GM10248 (cell line): ENCODE results near the gene FLT1.

ENCODE experiments used
- CTCF ChIA-PET: fragments of 300-600 bp; sonication (Branson Sonifier 250); formaldehyde crosslinking; extraction: SDS; loops from one replicate; lab custom pipeline; 2021; ENCODE audit warnings: antibody characterized with exemption; lab: Yijun Ruan, JAX
- POLR2A ChIA-PET: fragments of 350-650 bp; sonication (Branson Sonifier 250); formaldehyde crosslinking; extraction: SDS; loops from one replicate; lab custom pipeline; 2020; ENCODE audit warnings: antibody characterized with exemption; lab: Yijun Ruan, JAX
- DNase-seq: peaks from one replicate; pipeline ENCODE4 v3.0.0; 2012; ENCODE audit errors: extremely low spot score
- TF ChIP-seq, protein P1 (sequence below): IDR thresholded peaks from 2 replicates; pipeline ENCODE4 v1.5.1; 2012; ENCODE audit warnings: mild to moderate bottlenecking, low read depth; ENCODE audit errors: extremely low read depth, missing control alignments, control extremely low read depth

Gene FLT1

DNA sequence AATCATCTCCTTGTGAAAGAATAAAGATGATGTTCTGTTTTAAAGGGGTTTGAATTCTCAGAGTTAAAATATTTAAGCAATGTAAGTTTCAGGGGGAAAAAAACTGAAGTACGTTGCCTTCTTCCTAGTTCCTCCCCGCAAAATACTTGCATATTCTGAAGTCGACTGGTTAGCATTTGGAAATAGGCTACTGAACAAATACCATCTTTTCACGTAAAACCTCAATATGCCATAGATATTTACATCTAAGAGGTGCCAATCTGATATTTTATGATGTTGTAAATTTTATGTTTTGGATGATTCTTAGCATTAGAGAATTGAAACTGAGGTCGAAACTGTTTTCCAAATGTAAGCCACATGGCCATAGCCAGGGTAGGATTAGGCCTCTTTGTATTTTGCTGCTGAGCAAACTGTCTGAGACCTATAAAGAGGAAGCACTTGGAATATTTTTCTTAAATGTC is 138.3 kb downstream of the FLT1 start:
- ChIA-PET POLR2A (no interaction called here), CTCF (no interaction called here)
- no peak for DNase-seq
- TF ChIP-seq, protein P1, sequence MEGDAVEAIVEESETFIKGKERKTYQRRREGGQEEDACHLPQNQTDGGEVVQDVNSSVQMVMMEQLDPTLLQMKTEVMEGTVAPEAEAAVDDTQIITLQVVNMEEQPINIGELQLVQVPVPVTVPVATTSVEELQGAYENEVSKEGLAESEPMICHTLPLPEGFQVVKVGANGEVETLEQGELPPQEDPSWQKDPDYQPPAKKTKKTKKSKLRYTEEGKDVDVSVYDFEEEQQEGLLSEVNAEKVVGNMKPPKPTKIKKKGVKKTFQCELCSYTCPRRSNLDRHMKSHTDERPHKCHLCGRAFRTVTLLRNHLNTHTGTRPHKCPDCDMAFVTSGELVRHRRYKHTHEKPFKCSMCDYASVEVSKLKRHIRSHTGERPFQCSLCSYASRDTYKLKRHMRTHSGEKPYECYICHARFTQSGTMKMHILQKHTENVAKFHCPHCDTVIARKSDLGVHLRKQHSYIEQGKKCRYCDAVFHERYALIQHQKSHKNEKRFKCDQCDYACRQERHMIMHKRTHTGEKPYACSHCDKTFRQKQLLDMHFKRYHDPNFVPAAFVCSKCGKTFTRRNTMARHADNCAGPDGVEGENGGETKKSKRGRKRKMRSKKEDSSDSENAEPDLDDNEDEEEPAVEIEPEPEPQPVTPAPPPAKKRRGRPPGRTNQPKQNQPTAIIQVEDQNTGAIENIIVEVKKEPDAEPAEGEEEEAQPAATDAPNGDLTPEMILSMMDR, result no peak

DNA sequence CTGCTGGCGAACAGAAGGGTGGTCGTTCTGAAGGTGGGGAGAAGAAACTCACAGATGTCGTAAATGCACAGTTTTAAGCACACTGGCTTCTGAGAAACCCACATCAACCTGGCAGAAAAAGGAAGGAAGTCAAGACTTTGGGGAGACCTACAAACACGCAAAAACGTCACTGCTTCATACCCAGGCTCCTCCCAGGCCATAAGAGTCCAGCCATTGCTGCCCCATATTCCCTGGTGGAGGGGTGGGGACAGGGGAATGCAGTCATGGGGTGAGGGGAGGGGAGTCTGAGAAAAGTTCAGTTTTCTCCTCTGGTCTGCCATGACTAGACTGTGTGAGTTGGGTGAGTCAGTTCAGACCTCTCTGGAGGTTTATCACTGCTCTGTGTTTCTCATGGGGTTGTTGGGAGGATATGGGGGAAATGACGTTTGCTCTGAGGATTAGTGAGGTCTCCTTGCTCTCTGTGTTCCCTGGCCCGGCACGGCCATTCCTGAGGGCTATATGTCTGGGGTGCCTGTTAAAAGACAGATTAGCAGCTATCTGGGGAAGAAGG is 139.0 kb downstream of the FLT1 start:
- no peak for DNase-seq
- ChIA-PET CTCF (no interaction called here), POLR2A (no interaction called here)
- TF ChIP-seq, protein P1, result no peak

DNA sequence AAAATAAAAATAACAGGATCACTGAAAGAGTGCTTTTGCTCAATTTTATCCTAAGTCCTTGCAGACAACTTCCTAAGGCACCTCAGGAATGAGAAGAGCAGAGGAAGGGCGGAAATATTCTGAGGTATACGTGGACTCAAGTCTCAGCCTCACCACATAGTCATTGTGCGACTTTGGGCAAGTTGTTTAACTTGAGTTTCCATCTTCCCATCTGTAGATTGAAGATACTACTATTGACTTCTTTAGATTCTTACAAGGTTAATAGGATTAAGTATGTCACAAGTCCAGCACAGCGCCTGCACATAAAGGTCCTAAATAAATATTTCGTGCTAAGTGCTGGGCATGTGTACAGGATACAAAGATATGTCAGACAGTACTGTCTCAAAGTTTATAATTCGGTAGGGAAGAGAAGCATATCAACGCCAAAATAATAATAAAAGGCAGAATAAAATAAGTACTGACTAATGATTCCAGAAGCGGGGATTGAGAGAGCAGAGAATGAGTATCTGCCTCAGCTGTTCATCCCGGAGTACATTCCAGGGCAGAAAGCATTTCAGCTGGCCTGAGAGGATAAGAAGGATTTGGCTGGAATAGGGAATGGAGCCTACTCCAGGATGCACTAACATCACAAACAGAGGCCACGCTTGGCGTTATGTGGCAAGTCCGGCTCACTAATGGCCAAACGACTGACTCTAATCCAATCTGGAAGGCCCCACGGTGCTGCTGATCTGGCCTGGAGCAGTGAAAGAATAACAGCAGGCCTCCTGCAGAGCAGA is 139.7 kb downstream of the FLT1 start:
- ChIA-PET POLR2A (no interaction called here), CTCF (no interaction called here)
- TF ChIP-seq, protein P1, result no peak
- no peak for DNase-seq

DNA sequence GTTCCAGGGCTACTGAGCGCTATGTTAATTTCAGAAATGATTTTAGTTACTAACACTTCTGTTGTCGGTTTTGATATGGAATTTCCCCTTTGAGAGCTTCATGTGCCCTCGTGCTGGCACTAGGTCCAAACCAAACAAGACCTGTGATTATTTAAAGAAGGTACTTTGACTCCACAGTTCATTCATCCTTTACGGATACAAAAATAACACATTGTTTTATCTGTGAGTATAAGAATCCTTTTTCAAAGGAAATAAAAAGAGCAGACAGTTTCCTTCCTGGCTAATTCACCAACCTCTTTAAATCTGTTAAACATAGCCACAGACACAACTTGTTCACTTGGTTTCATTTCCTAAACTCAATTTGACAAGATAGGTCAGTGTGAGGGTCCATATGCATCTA is 141.2 kb downstream of the FLT1 start:
- CTCF ChIA-PET, result interaction anchor here (1.1 to 1.9 kb wide), 3 partner anchors 13 to 54 kb away, joined by 3 to 4 read pairs (median 4); no protein-coding TSS in a partner anchor
- TF ChIP-seq, protein P1, result no peak
- no peak for DNase-seq
- POLR2A ChIA-PET, result no interaction called here

DNA sequence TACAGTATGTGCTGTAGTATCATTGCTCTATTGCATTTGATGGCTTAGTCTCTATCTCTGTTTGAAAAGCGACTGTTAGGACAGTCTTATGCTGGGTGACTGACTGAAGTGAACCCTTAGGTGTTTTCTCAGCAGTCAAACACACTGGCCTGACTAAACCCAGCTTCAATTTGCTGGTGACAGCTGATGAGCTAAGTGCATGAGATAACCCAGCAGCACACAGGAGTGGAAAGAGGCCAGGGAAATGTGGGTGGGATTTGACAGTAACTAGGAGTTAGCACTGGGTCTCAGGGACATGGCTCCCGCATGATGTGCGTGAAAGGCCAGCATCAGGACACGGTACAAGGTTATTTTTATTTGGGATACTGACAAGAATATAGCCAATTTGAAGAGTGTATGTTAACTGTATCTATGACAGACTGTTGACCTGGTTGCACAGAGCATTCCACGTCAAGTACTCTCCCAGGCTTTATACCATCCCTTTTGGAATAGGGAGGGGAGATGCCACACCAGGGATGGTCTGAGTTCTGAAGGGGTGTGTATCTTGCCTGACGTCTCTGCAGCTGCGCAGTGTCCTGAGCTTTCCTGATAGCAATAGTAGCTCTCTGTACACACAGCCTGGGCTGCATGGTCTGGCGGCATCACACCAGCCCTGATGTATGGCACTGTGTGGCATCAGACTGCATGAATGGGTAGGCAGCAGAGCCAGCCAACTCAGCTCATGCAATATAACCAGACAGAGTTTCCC is 144.8 kb downstream of the FLT1 start:
- TF ChIP-seq, protein P1, result no peak
- no peak for DNase-seq
- POLR2A ChIA-PET, result interaction anchor here (0.6 kb wide), 1 partner anchor 243 kb away, joined by 3 read pairs; no protein-coding TSS in a partner anchor
- CTCF ChIA-PET, result interaction anchor here (1.5 kb wide), 1 partner anchor 194 kb away, joined by 3 read pairs; no protein-coding TSS in a partner anchor

DNA sequence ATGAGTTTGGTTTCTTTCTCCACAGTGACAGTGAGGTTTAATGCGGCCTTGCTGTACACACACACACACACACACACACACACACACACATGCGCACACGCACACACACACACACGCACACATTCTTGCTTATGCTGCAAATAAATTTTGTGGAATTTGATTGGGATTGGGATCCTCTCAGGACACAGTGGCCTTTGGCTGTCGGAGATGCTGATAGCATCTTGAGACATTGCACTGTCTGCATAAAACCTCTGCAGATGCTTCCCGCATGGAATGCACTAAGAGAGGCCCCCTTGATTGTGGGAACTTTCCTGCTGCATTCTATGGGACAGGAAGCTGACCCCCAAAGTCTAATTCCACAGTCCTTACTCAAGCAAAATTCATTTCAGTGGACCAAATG is 145.6 kb downstream of the FLT1 start:
- CTCF ChIA-PET, result interaction anchor here (1.0 to 1.5 kb wide), 4 partner anchors 9 to 194 kb away, joined by 3 to 6 read pairs (median 3); no protein-coding TSS in a partner anchor
- TF ChIP-seq, protein P1, result no peak

More for the DNA sequence above, 145.6 kb downstream of the FLT1 start:
- no peak for DNase-seq
- POLR2A ChIA-PET, result no interaction called here
